ENCODE measurements around the gene CEP20. TPM values are rescaled to one million over a fixed set of nuclear protein-coding genes. Genes with fewer than 3 reads are reported as not detected.

The CEP20 gene
- total RNA-seq, 1 experiment from 2014 or later: 36.9 TPM

GRCh38 chr16:15847611-15848175 is 40.7 kb downstream of the CEP20 start:
- Histone ChIP-seq H2BK20ac (ENCODE audit: low read depth, low read length, poor library complexity, severe bottlenecking) (no peak overlapping the region), H3K18ac (ENCODE audit: insufficient read length, low read depth, low read length) (no peak overlapping the region), H3K9me3 (ENCODE audit: control insufficient read depth, low read depth, low read length) (no peaks in the 10 kb centered on the region), H2AFZ (ENCODE audit: low read length) (no peak overlapping the region), H2BK12ac (ENCODE audit: insufficient read length, low read depth, low read length) (no peak overlapping the region), H3K4me1 (ENCODE audit: insufficient read depth, low read length) (no peaks in the 10 kb centered on the region), H3K56ac (ENCODE audit: insufficient read length, low read depth, low read length) (no peak overlapping the region), H3K9ac (ENCODE audit: extremely low read depth, insufficient read length, low read length) (no peak overlapping the region), H3K79me1 (ENCODE audit: insufficient read depth, low read depth, low read length, poor library complexity, severe bottlenecking) (no peaks in the 10 kb centered on the region), H3K27me3 (ENCODE audit: insufficient read depth, low read length) (no peaks in the 10 kb centered on the region), H2BK5ac (ENCODE audit: insufficient read length, low read length) (no peak overlapping the region), H4K5ac (ENCODE audit: insufficient read length, low read depth, low read length) (no peak overlapping the region), H3K4me2 (ENCODE audit: insufficient read depth, insufficient read length, low read length) (no peak overlapping the region), H4K91ac (ENCODE audit: insufficient read length, low read depth, low read length) (no peak overlapping the region), H2BK15ac (ENCODE audit: low read depth, low read length) (no peak overlapping the region), H2BK120ac (ENCODE audit: low read depth, low read length, poor library complexity, severe bottlenecking) (no peak overlapping the region), H3K4ac (ENCODE audit: low read depth, low read length) (no peak overlapping the region), H4K20me1 (ENCODE audit: control insufficient read depth, insufficient read depth, insufficient read length) (no peaks in the 10 kb centered on the region), H3T11ph (ENCODE audit: low read length) (no peak overlapping the region), H3K23me2 (ENCODE audit: insufficient read length, low read depth, low read length, poor library complexity, severe bottlenecking) (no peaks in the 10 kb centered on the region), H3K79me2 (ENCODE audit: insufficient read depth, low read length) (no peaks in the 10 kb centered on the region), H3K14ac (ENCODE audit: insufficient read depth, low read length) (no peak overlapping the region), H3K23ac (ENCODE audit: insufficient read length, low read depth, low read length) (no peak overlapping the region), H4K8ac (replicated peaks; ENCODE audit: insufficient read length, low read depth, low read length) (no peak overlapping the region), H2AK5ac (ENCODE audit: insufficient read length, low read length) (no peak overlapping the region), H3K27ac (ENCODE audit: insufficient read length, low read depth, low read length) (no peak overlapping the region)
- Mint-ChIP-seq H3K27me3 (ENCODE audit: low read depth) (peaks cover 13% of the 10 kb centered on the region), H3K9me3 (no peaks in the 10 kb centered on the region), H3K4me1 (no peaks in the 10 kb centered on the region), H3K36me3 (ENCODE audit: insufficient read depth in 1 of 3, low read depth in 3 of 3) (no peaks in the 10 kb centered on the region), H3K4me3 (no peak overlapping the region), H3K27ac (no peak overlapping the region)
- no CpG with 5 or more reads among the region's 9 CpGs for WGBS (ENCODE audit: extremely low coverage, insufficient read length, low lambda C conversion rate)
- no peak for DNase-seq
- TF ChIP-seq CTCF (conservative IDR thresholded peaks at IDR 0.05): no peak
